GM18520 (cell line): ENCODE measurements around the gene LYRM4.

ENCODE experiments used
- ATAC-seq: cut with Tn5 transposase; IDR thresholded peaks from one replicate; pipeline ENCODE4 v1.9.1; 2021; ENCODE audit not compliant: unreplicated experiment

Gene LYRM4

GRCh38 chr6:5059036-5059896, 201.5 kb downstream of the LYRM4 start:
- ATAC-seq = no peak
